HCT116 (cell line): ENCODE measurements around the gene IL20. TPM values are rescaled to one million over a fixed set of nuclear protein-coding genes. Genes with fewer than 3 reads are reported as not detected.

Experiments used
- ATAC-seq: fragments of 200-7000 bp; cut with Tn5 transposase; 2 replicates; pipeline ENCODE4 v1.9.1; 2020; ENCODE audit warnings: mild to moderate bottlenecking, moderate library complexity
- BruUV-seq: library from RNA; stranded (reverse); fragments of 400-500 nt; replicated peaks from 2 replicates; lab custom pipeline; 2021; lab: Mats Ljungman, UMichigan
- CTCF ChIA-PET: fragments of 300-600 bp; sonication (Branson Sonifier 250); formaldehyde crosslinking; loops from one replicate; lab custom pipeline; 2021; ENCODE audit warnings: antibody characterized with exemption; lab: Charles Lee
- POLR2A ChIA-PET: fragments of 300-600, 350-600 bp; sonication (Branson Sonifier 250); formaldehyde crosslinking; loops from one replicate; lab custom pipeline; 2021; ENCODE audit warnings: antibody characterized with exemption; lab: Charles Lee
- RAD21 ChIA-PET, 2 experiments: fragments of 300-600 bp; sonication (Branson Sonifier 250); formaldehyde crosslinking; loops; one replicate each; lab custom pipeline; 2023; ENCODE audit warnings: low total read pairs in 2 of 2; ENCODE audit not compliant: uncharacterized antibody in 2 of 2, unreplicated experiment in 2 of 2, low non-redundant PET in 1 of 2; lab: Charles Lee
- DNase-seq: peaks from one replicate; pipeline ENCODE4 v3.0.0-alpha.2; 2010; ENCODE audit warnings: low read depth, low spot score
- H2AFZ ChIP-seq: fragments of 200-600 bp; shearing (Covaris generic), sonication (generic); 2 replicates; pipeline ENCODE4 v1.6.1; 2017; ENCODE audit warnings: low read depth, mixed run types, mixed read lengths, antibody characterized with exemption, low read length; ENCODE audit not compliant: poor library complexity, severe bottlenecking
- H3K27ac ChIP-seq: 2 replicates; pipeline ENCODE4 v1.5.1; 2012; ENCODE audit warnings: low read depth, low read length
- H3K27me3 ChIP-seq: fragments of 200-600 bp; sonication (generic); 2 replicates; pipeline ENCODE4 v1.6.1; 2016; ENCODE audit warnings: mixed run types, low read length, mixed read lengths; ENCODE audit not compliant: insufficient read depth
- H3K36me3 ChIP-seq, 2 experiments: fragments of 200-500 bp in 1 of 2; fragments of 200-600 bp in 1 of 2; sonication (Bioruptor generic) in 1 of 2; sonication (generic) in 1 of 2; 2 replicates each; pipeline versions ENCODE4 v1.5.1 to v1.6.1; 2014 to 2016; ENCODE audit warnings: low read length in 2 of 2, inconsistent platforms in 1 of 2, mixed read lengths in 1 of 2, mixed run types in 1 of 2; ENCODE audit not compliant: insufficient read depth in 2 of 2, control insufficient read depth in 1 of 2
- H3K4me1 ChIP-seq, 2 experiments: fragments of 200-600 bp in 1 of 2; sonication (generic) in 1 of 2; 2 replicates each; pipeline versions ENCODE4 v1.5.1 to v1.6.1; 2012 to 2017; ENCODE audit warnings: low read length in 2 of 2, inconsistent platforms in 1 of 2, mild to moderate bottlenecking in 1 of 2, mixed read lengths in 1 of 2, mixed run types in 1 of 2, moderate library complexity in 1 of 2; ENCODE audit not compliant: insufficient read depth in 2 of 2, control insufficient read depth in 1 of 2
- H3K4me2 ChIP-seq: fragments of 200-600 bp; sonication (generic); 2 replicates; pipeline ENCODE4 v1.6.1; 2017; ENCODE audit warnings: mixed run types, low read length, mixed read lengths
- H3K4me3 ChIP-seq, 2 experiments: fragments of 200-600 bp in 1 of 2; sonication (generic) in 1 of 2; replicated peaks in 1 of 2; 2 replicates each; pipeline ENCODE4 v1.5.1; 2011 to 2016; ENCODE audit warnings: low read length in 2 of 2, control low read depth in 1 of 2, low read depth in 1 of 2, mild to moderate bottlenecking in 1 of 2, mixed read lengths in 1 of 2, mixed run types in 1 of 2
- H3K79me2 ChIP-seq: fragments of 200-600 bp; sonication (generic); 2 replicates; pipeline ENCODE4 v1.6.1; 2017; ENCODE audit warnings: mild to moderate bottlenecking, mixed run types, low read length, moderate library complexity, mixed read lengths; ENCODE audit not compliant: insufficient read depth
- H3K9ac ChIP-seq: fragments of 200-600 bp; sonication (generic); 2 replicates; pipeline ENCODE4 v1.6.1; 2016; ENCODE audit warnings: low read length, mixed read lengths
- H3K9me2 ChIP-seq: fragments of 200-600 bp; sonication (generic), shearing (Covaris generic); 2 replicates; pipeline ENCODE4 v1.6.1; 2017; ENCODE audit warnings: mixed run types, mild to moderate bottlenecking, moderate library complexity; ENCODE audit not compliant: insufficient read depth
- H3K9me3 ChIP-seq, 2 experiments: fragments of 200-500 bp in 1 of 2; fragments of 200-600 bp in 1 of 2; sonication (Bioruptor generic) in 1 of 2; sonication (generic) in 1 of 2; 2 replicates each; pipeline ENCODE4 v1.6.1; 2014 to 2017; ENCODE audit warnings: low read length in 2 of 2, mixed read lengths in 2 of 2, inconsistent platforms in 1 of 2, low read depth in 1 of 2, mild to moderate bottlenecking in 1 of 2, mixed run types in 1 of 2, moderate library complexity in 1 of 2; ENCODE audit not compliant: control insufficient read depth in 1 of 2, insufficient read depth in 1 of 2
- H4K20me1 ChIP-seq: fragments of 200-600 bp; sonication (generic), shearing (Covaris generic); 2 replicates; pipeline ENCODE4 v1.6.1; 2017; ENCODE audit warnings: mixed run types, mild to moderate bottlenecking, moderate library complexity; ENCODE audit not compliant: insufficient read depth
- ATF3 ChIP-seq: IDR thresholded peaks from 2 replicates; pipeline ENCODE4 v1.6.1; 2012
- CBX3 ChIP-seq: IDR thresholded peaks from 2 replicates; pipeline ENCODE4 v1.6.1; 2012; ENCODE audit warnings: low read depth
- CEBPB ChIP-seq: IDR thresholded peaks from 2 replicates; pipeline ENCODE4 v1.6.1; 2012; ENCODE audit warnings: low read depth
- EGR1 ChIP-seq: IDR thresholded peaks from 2 replicates; pipeline ENCODE4 v1.6.1; 2012; ENCODE audit warnings: low read depth
- FOSL1 ChIP-seq: IDR thresholded peaks from 2 replicates; pipeline ENCODE4 v1.6.1; 2012; ENCODE audit warnings: low read depth
- RAD21 ChIP-seq: IDR thresholded peaks from 2 replicates; pipeline ENCODE4 v1.6.1; 2012; ENCODE audit warnings: low read depth, mild to moderate bottlenecking
- SIN3A ChIP-seq: IDR thresholded peaks from 2 replicates; pipeline ENCODE4 v1.6.1; 2012; ENCODE audit warnings: low read depth
- SP1 ChIP-seq: IDR thresholded peaks from 2 replicates; pipeline ENCODE4 v1.6.1; 2012; ENCODE audit warnings: low read depth
- SRF ChIP-seq: IDR thresholded peaks from 2 replicates; pipeline ENCODE4 v1.6.1; 2012; ENCODE audit warnings: low read depth
- ZNF274 ChIP-seq: fragments of 200-500 bp; sonication (Bioruptor generic); IDR thresholded peaks from 2 replicates; pipeline ENCODE4 v1.6.1; 2014; ENCODE audit warnings: mild to moderate bottlenecking, low read depth, low read length, inconsistent platforms
- intact Hi-C: fragments of 100-400 bp; cut with micrococcal nuclease; formaldehyde crosslinking; loops from 2 replicates; pipeline ENCODE4 v1.10.0; 2022
- total RNA-seq: library from RNA; stranded (reverse); gene quantifications from one replicate; pipeline ENCODE4 v1.2.1, GENCODE V29; 2021; ENCODE audit not compliant: unreplicated experiment
- TF ChIP-seq, protein P1 (sequence below): IDR thresholded peaks from 2 replicates; pipeline ENCODE4 v1.6.1; 2012; ENCODE audit warnings: low read depth
- TF ChIP-seq, protein P2 (sequence below): IDR thresholded peaks from 2 replicates; pipeline ENCODE4 v1.6.1; 2011; ENCODE audit warnings: mild to moderate bottlenecking, low read length, moderate library complexity; ENCODE audit not compliant: insufficient replicate concordance; ENCODE audit errors: extremely low read depth

The IL20 gene
- total RNA-seq, 1 experiment from 2014 or later = not detected

- POLR2A ChIA-PET = no interaction called here
- peaks cover 47% of the 10 kb centered on the region for H3K27me3 ChIP-seq
- no peak for ATAC-seq
- H3K79me2 ChIP-seq = no peaks in the 10 kb centered on the region
- H3K36me3 ChIP-seq = no peaks in the 10 kb centered on the region
- H4K20me1 ChIP-seq = no peaks in the 10 kb centered on the region
- no peak overlapping the region for H3K9ac ChIP-seq
- TF ChIP-seq EGR1 = no peak
- no peak for TF ChIP-seq ATF3
- TF ChIP-seq, protein P1, sequence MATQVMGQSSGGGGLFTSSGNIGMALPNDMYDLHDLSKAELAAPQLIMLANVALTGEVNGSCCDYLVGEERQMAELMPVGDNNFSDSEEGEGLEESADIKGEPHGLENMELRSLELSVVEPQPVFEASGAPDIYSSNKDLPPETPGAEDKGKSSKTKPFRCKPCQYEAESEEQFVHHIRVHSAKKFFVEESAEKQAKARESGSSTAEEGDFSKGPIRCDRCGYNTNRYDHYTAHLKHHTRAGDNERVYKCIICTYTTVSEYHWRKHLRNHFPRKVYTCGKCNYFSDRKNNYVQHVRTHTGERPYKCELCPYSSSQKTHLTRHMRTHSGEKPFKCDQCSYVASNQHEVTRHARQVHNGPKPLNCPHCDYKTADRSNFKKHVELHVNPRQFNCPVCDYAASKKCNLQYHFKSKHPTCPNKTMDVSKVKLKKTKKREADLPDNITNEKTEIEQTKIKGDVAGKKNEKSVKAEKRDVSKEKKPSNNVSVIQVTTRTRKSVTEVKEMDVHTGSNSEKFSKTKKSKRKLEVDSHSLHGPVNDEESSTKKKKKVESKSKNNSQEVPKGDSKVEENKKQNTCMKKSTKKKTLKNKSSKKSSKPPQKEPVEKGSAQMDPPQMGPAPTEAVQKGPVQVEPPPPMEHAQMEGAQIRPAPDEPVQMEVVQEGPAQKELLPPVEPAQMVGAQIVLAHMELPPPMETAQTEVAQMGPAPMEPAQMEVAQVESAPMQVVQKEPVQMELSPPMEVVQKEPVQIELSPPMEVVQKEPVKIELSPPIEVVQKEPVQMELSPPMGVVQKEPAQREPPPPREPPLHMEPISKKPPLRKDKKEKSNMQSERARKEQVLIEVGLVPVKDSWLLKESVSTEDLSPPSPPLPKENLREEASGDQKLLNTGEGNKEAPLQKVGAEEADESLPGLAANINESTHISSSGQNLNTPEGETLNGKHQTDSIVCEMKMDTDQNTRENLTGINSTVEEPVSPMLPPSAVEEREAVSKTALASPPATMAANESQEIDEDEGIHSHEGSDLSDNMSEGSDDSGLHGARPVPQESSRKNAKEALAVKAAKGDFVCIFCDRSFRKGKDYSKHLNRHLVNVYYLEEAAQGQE = no peak
- no peak for TF ChIP-seq SP1
- no peak for TF ChIP-seq SRF
- TF ChIP-seq SIN3A = no peak
- no peak for TF ChIP-seq ZNF274
- no peak for TF ChIP-seq FOSL1
- no peak for TF ChIP-seq CBX3
- TF ChIP-seq, protein P2, sequence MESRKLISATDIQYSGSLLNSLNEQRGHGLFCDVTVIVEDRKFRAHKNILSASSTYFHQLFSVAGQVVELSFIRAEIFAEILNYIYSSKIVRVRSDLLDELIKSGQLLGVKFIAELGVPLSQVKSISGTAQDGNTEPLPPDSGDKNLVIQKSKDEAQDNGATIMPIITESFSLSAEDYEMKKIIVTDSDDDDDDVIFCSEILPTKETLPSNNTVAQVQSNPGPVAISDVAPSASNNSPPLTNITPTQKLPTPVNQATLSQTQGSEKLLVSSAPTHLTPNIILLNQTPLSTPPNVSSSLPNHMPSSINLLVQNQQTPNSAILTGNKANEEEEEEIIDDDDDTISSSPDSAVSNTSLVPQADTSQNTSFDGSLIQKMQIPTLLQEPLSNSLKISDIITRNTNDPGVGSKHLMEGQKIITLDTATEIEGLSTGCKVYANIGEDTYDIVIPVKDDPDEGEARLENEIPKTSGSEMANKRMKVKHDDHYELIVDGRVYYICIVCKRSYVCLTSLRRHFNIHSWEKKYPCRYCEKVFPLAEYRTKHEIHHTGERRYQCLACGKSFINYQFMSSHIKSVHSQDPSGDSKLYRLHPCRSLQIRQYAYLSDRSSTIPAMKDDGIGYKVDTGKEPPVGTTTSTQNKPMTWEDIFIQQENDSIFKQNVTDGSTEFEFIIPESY = no peak
- TF ChIP-seq CEBPB = no peak
- TF ChIP-seq RAD21 = no peak
- TF ChIP-seq, all 23 proteins: peak for 0
- no peak for DNase-seq
- Histone ChIP-seq H3K9me2 (no peaks in the 10 kb centered on the region), H3K27ac (no peak overlapping the region), H3K9me3 (no peaks in the 10 kb centered on the region), H3K4me2 (no peak overlapping the region), H2AFZ (no peak overlapping the region), H3K4me1 (no peaks in the 10 kb centered on the region), H3K4me3 (no peak overlapping the region)
- ChIA-PET CTCF (no interaction called here), RAD21 (no interaction called here)
- intact Hi-C loops = no loop called here
- BruUV-seq = no TSS peak
Measured at GRCh38 chr1:206834217-206834616, 31.2 kb upstream of the IL20 start.
